K562 (cell line): ENCODE data around the gene SETD7. TPM values are rescaled to one million over a fixed set of nuclear protein-coding genes. Genes with fewer than 3 reads are reported as not detected.

Experiments
- CTBP1 ChIP-seq: fragments of 450-650 bp; IDR thresholded peaks from 2 replicates; pipeline ENCODE4 v1.6.1; 2016; ENCODE audit warnings: borderline replicate concordance
- CXXC5 ChIP-seq: fragments of 250-450 bp; sonication (Bioruptor Pico); IDR thresholded peaks from 2 replicates; pipeline ENCODE4 v1.8.0; 2022; ENCODE audit warnings: inconsistent platforms, mild to moderate bottlenecking, moderate library complexity
- E2F1 ChIP-seq: sonication (generic); formaldehyde crosslinking; IDR thresholded peaks from 2 replicates; pipeline ENCODE4 v1.8.1; 2023; ENCODE audit warnings: mild to moderate bottlenecking, missing genetic modification reagents, moderate library complexity
- FIP1L1 ChIP-seq: fragments of 200-400 bp; formaldehyde crosslinking; IDR thresholded peaks from 2 replicates; pipeline ENCODE4 v1.6.1; 2018; ENCODE audit warnings: mild to moderate bottlenecking, low read depth, low read length; ENCODE audit not compliant: poor library complexity, severe bottlenecking
- FOXK2 ChIP-seq, 2 experiments: fragments of 450-650 bp; IDR thresholded peaks in 1 of 2; conservative IDR thresholded peaks in 1 of 2; 2 replicates each; pipeline ENCODE4 v1.6.1; 2016; ENCODE audit warnings: low read depth in 2 of 2, mild to moderate bottlenecking in 1 of 2
- HDAC8 ChIP-seq: fragments of 450-650 bp; IDR thresholded peaks from 2 replicates; pipeline ENCODE4 v1.6.1; 2016; ENCODE audit warnings: mild to moderate bottlenecking, missing genetic modification characterization, moderate library complexity, missing compliant biosample characterization
- MAX ChIP-seq: sonication (generic); formaldehyde crosslinking; IDR thresholded peaks from 2 replicates; pipeline ENCODE4 v1.9.0; 2022; ENCODE audit warnings: mild to moderate bottlenecking, missing genetic modification reagents
- NFIC ChIP-seq: fragments of 450-650 bp; IDR thresholded peaks from 2 replicates; pipeline ENCODE4 v1.6.1; 2017; ENCODE audit warnings: mild to moderate bottlenecking, inconsistent platforms
- PML ChIP-seq: IDR thresholded peaks from 2 replicates; pipeline ENCODE4 v1.6.1; 2012; ENCODE audit warnings: low read length, inconsistent platforms
- RBM22 ChIP-seq: fragments of 200-400 bp; formaldehyde crosslinking; IDR thresholded peaks from 2 replicates; pipeline ENCODE4 v1.6.1; 2018; ENCODE audit warnings: low read length, low read depth; ENCODE audit not compliant: poor library complexity, severe bottlenecking
- TBP ChIP-seq: optimal IDR thresholded peaks from 2 replicates; pipeline ENCODE3; 2011; ENCODE audit warnings: low read depth, low read length, improper control_type of control experiment
- THAP12 ChIP-seq: fragments of 250-450 bp; sonication (Bioruptor Pico); IDR thresholded peaks from 2 replicates; pipeline ENCODE4 v1.9.0; 2021; ENCODE audit warnings: mild to moderate bottlenecking, inconsistent platforms
- ZKSCAN1 ChIP-seq: fragments of 150-350 bp; IDR thresholded peaks from 2 replicates; pipeline ENCODE4 v1.6.1; 2016; ENCODE audit warnings: low read depth, low read length
- ZNF695 ChIP-seq: fragments of 450-650 bp; formaldehyde crosslinking; IDR thresholded peaks from 2 replicates; pipeline ENCODE4 v1.4.0; 2020; ENCODE audit warnings: mild to moderate bottlenecking, moderate library complexity
- polyA plus RNA-seq, 8 experiments: library from polyadenylated mRNA; depleted of rRNA in 4 of 8; stranded (reverse) in 5 of 8; unstranded in 3 of 8; fragments of >200 nt; fragmentation: Nextera tagmentation in 2 of 8; fragmentation: Illumina TruSeq in 1 of 8; extraction: Ambion mirVana in 2 of 8; extraction: Trizol in 1 of 8; gene quantifications; 2 replicates each; pipeline versions ENCODE4 v1.2.1 to v1.2.3, GENCODE V29; 2011 to 2014; ENCODE audit warnings: inconsistent platforms in 1 of 8, missing spikeins in 1 of 8
- total RNA-seq, 7 experiments: library from RNA; depleted of rRNA in 6 of 7; stranded (reverse); fragments of >200 nt in 6 of 7; fragmentation: Illumina TruSeq in 2 of 7; extraction: Trizol in 2 of 7; gene quantifications; 2 replicates each; pipeline versions ENCODE4 v1.2.1 to v1.2.3, GENCODE V29; 2011 to 2021; ENCODE audit warnings: low replicate concordance in 1 of 7
- TF ChIP-seq, protein P1 (sequence below): fragments of 450-650 bp; formaldehyde crosslinking; IDR thresholded peaks from 2 replicates; pipeline ENCODE4 v1.4.0; 2022; ENCODE audit warnings: mild to moderate bottlenecking, moderate library complexity
- TF ChIP-seq, protein P2 (sequence below), 2 experiments: fragments of 450-650 bp; conservative IDR thresholded peaks; 2 replicates each; pipeline ENCODE4 v1.6.1; 2017; ENCODE audit warnings: mild to moderate bottlenecking in 2 of 2, moderate library complexity in 2 of 2
- TF ChIP-seq, protein P3 (sequence below), 2 experiments: IDR thresholded peaks in 1 of 2; conservative IDR thresholded peaks in 1 of 2; 2 replicates each; pipeline ENCODE4 v1.6.1; 2016; ENCODE audit warnings: low read depth in 2 of 2, mild to moderate bottlenecking in 1 of 2, missing compliant biosample characterization in 1 of 2, missing genetic modification characterization in 1 of 2, moderate library complexity in 1 of 2

The SETD7 gene
- total and polyA plus RNA-seq, 9 of the 15 experiments (the other 6 are each of a cell fraction or from before 2014, with no cell fraction given): 0.37 to 2.4 (median 1.7) TPM

- TF ChIP-seq TBP (peak; percentile 73), PML (peak; percentile 73), E2F1 (CRISPR knock-in tag) (peak; percentile 89), ZNF695 (CRISPR knock-in tag) (no peak), FOXK2 (conservative IDR thresholded peaks at IDR 0.05 in 1 of 2, IDR thresholded peaks at IDR 0.05 in 1 of 2; ENCODE audit: low read depth in 2 of 2) (peak in 1 of 2 experiments; percentile 57; a peak in 2 of 4 replicates), FIP1L1 (peak; percentile 36), CXXC5 (peak; percentile 33), HDAC8 (no peak), RBM22 (peak; percentile 49), CTBP1 (peak; percentile 82), MAX (peak; percentile 83; the same call in 1 of the 2 replicates), ZKSCAN1 (0 out of 2 replicates have a peak, but pooled peaks have one; percentile 8), THAP12 (CRISPR knock-in tag) (0 out of 2 replicates have a peak, but pooled peaks have one; percentile 10), NFIC (peak; percentile 94)
- TF ChIP-seq, protein P1, sequence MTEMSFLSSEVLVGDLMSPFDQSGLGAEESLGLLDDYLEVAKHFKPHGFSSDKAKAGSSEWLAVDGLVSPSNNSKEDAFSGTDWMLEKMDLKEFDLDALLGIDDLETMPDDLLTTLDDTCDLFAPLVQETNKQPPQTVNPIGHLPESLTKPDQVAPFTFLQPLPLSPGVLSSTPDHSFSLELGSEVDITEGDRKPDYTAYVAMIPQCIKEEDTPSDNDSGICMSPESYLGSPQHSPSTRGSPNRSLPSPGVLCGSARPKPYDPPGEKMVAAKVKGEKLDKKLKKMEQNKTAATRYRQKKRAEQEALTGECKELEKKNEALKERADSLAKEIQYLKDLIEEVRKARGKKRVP (CRISPR knock-in tag): 0 out of 2 replicates have a peak, but pooled peaks have one; percentile 10
- TF ChIP-seq, protein P2, sequence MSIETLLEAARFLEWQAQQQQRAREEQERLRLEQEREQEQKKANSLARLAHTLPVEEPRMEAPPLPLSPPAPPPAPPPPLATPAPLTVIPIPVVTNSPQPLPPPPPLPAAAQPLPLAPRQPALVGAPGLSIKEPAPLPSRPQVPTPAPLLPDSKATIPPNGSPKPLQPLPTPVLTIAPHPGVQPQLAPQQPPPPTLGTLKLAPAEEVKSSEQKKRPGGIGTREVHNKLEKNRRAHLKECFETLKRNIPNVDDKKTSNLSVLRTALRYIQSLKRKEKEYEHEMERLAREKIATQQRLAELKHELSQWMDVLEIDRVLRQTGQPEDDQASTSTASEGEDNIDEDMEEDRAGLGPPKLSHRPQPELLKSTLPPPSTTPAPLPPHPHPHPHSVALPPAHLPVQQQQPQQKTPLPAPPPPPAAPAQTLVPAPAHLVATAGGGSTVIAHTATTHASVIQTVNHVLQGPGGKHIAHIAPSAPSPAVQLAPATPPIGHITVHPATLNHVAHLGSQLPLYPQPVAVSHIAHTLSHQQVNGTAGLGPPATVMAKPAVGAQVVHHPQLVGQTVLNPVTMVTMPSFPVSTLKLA (conservative IDR thresholded peaks at IDR 0.05): peak; percentile 83 to 92
- TF ChIP-seq, protein P3, sequence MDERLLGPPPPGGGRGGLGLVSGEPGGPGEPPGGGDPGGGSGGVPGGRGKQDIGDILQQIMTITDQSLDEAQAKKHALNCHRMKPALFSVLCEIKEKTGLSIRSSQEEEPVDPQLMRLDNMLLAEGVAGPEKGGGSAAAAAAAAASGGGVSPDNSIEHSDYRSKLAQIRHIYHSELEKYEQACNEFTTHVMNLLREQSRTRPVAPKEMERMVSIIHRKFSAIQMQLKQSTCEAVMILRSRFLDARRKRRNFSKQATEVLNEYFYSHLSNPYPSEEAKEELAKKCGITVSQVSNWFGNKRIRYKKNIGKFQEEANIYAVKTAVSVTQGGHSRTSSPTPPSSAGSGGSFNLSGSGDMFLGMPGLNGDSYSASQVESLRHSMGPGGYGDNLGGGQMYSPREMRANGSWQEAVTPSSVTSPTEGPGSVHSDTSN (CRISPR knock-in tag; IDR thresholded peaks at IDR 0.05; ENCODE audit: low read depth): no peak
- TF ChIP-seq, protein P3 (tag; conservative IDR thresholded peaks at IDR 0.05; ENCODE audit: low read depth): no peak
Measured at GRCh38 chr4:139453371-139454110, 102.5 kb downstream of the SETD7 start (continued).
